Measurements from ENCODE around the gene GSTA1. TPM values are rescaled to one million over a fixed set of nuclear protein-coding genes. Genes with fewer than 3 reads are reported as not detected.
"Not testable (repeated sequence)": the region's sequence is repeated elsewhere in the genome, so short reads cannot be mapped to it uniquely, and the experiment has no call there.

The GSTA1 gene
- total RNA-seq (2021; fragmentation: NEBNext Ultra II Directional; extraction: Animal tissue kit (Norgen Biotek cat#: 25700)) = under 1 TPM in 3 of 6 experiments, not detected in 3; 0.23 to 0.47 (median 0.28) TPM
- long read RNA-seq = 0 reads

DNA sequence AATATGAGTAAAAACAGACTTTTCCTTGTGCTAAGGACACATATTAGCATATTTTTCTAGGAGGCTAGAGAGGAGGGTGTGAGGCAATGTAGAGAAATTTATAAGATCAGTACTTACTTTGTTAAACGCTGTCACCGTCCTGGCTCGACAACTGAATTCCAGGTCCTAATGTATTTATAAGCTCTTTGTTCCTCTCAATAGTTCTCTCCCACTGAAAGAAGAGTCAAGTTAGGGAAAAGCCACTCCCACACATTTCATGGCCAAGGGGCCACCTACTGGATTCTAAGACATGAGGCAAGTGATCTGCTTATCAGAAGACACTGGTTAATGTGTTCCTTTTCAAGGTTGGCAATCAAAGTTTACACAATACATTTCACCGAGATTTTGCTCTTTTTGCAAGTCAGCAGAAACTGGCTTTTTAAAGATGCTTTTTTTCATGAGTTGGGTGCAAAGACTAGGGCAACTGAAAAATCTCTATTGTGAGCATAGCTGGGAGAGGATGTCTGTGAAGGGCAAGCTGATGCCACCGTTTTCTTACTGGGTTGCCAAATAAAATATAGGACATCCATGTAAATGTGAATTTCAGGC is at the start of gene GSTA1:
TSS of gene GSTA1 (minus strand) at position 149 of the 588 bp plus-strand sequence. CDS start 4,549 bp downstream, outside the sequence.
- H3K36me3 Mint-ChIP-seq (ENCODE audit: low read depth); H3K4me3 Mint-ChIP-seq; H3K27ac Mint-ChIP-seq; H3K9me3 Mint-ChIP-seq; DNase-seq: not testable (repeated sequence)
- H3K27me3 Mint-ChIP-seq (ENCODE audit: insufficient read depth) = peaks cover 14% of the 10 kb centered on the region
- H3K4me1 Mint-ChIP-seq (ENCODE audit: low read depth) = peaks cover 19% of the 10 kb centered on the region

- Mint-ChIP-seq H3K4me3 (no peak overlapping the region), H3K27ac (no peak overlapping the region), H3K4me1 (ENCODE audit: low read depth) (no peaks in the 10 kb centered on the region), H3K9me3 (peaks cover 12% of the 10 kb centered on the region; the same call in 1 of the 2 replicates), H3K36me3 (ENCODE audit: low read depth) (peaks cover 6% of the 10 kb centered on the region; the same call in 1 of the 2 replicates), H3K27me3 (ENCODE audit: insufficient read depth) (peaks cover 51% of the 10 kb centered on the region)
- no peak for TF ChIP-seq CTCF (IDR thresholded peaks at IDR 0.05)
- no peak for DNase-seq
These were observed 45.5 kb upstream of the GSTA1 start for GRCh38 chr6:52849137-52849536.

GRCh38 chr6:52846002-52846401 is 42.4 kb upstream of the GSTA1 start:
- no peak for DNase-seq
- Mint-ChIP-seq H3K36me3 (ENCODE audit: low read depth) (peaks cover 6% of the 10 kb centered on the region; the same call in 1 of the 2 replicates), H3K27ac (no peak overlapping the region)

DNA sequence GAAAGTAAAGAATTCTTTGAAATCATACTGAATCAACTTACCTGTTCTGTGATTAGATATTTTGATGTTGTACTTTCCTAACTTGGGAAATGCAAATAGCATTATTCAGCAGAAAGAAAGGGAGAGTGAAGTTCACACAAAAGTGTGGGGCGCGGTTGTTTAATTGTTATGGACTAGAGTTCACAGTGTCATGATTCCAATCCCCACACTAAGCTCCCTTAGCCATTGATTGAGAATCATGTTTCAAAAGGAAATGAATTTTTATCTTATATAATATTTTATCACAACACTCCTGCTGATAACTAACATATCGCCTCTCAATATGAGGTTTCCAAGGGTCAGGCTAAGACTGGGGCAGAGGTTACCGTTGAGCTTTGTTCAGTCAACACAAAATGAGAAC is 40.0 kb upstream of the GSTA1 start:
- DNase-seq = no peak
- peaks cover 17% of the 10 kb centered on the region for H3K4me1 Mint-ChIP-seq (ENCODE audit: low read depth)
- H3K36me3 Mint-ChIP-seq (ENCODE audit: low read depth) = no peaks in the 10 kb centered on the region
- H3K27me3 Mint-ChIP-seq (ENCODE audit: insufficient read depth) = peaks cover 17% of the 10 kb centered on the region
- peaks cover 7% of the 10 kb centered on the region; the same call in 1 of the 2 replicates for H3K9me3 Mint-ChIP-seq
- H3K4me3 Mint-ChIP-seq = no peak overlapping the region
- no peak overlapping the region for H3K27ac Mint-ChIP-seq
- TF ChIP-seq CTCF (IDR thresholded peaks at IDR 0.05) = no peak

More at GRCh38 chr6:52846002-52846401, 42.4 kb upstream of the GSTA1 start:
- 0 out of 2 replicates have a peak, but pooled peaks cover under 1% of the 10 kb centered on the region for H3K4me1 Mint-ChIP-seq (ENCODE audit: low read depth)
- H3K4me3 Mint-ChIP-seq = no peak overlapping the region
- TF ChIP-seq CTCF (IDR thresholded peaks at IDR 0.05) = no peak
- H3K27me3 Mint-ChIP-seq (ENCODE audit: insufficient read depth) = peaks cover 31% of the 10 kb centered on the region
- H3K9me3 Mint-ChIP-seq = peaks cover 12% of the 10 kb centered on the region; the same call in 1 of the 2 replicates

- H3K9me3 Mint-ChIP-seq = no peaks in the 10 kb centered on the region
- H3K4me1 Mint-ChIP-seq (ENCODE audit: low read depth) = peaks cover 17% of the 10 kb centered on the region
- H3K4me3 Mint-ChIP-seq = no peak within 1 kb of the TSS
- TF ChIP-seq CTCF (IDR thresholded peaks at IDR 0.05) = no peak
- no peak within 1 kb of the TSS for H3K27ac Mint-ChIP-seq
- peaks cover 9% of the 10 kb centered on the region for H3K27me3 Mint-ChIP-seq (ENCODE audit: insufficient read depth)
- no peaks in the 10 kb centered on the region for H3K36me3 Mint-ChIP-seq (ENCODE audit: low read depth)
- no peak for DNase-seq
These were observed 37.4 kb upstream of the GSTA1 start, which contains the start of gene GSTA5 for GRCh38 chr6:52840763-52841585. Gene GSTA5 (minus strand): TSS chr6:52840813.

Measured in HFFc6 (cell line).